ENCODE measurements around the gene INSYN2B.
"Not testable (repeated sequence)": the region's sequence is repeated elsewhere in the genome, so short reads cannot be mapped to it uniquely, and the experiment has no call there.

The INSYN2B gene

DNA sequence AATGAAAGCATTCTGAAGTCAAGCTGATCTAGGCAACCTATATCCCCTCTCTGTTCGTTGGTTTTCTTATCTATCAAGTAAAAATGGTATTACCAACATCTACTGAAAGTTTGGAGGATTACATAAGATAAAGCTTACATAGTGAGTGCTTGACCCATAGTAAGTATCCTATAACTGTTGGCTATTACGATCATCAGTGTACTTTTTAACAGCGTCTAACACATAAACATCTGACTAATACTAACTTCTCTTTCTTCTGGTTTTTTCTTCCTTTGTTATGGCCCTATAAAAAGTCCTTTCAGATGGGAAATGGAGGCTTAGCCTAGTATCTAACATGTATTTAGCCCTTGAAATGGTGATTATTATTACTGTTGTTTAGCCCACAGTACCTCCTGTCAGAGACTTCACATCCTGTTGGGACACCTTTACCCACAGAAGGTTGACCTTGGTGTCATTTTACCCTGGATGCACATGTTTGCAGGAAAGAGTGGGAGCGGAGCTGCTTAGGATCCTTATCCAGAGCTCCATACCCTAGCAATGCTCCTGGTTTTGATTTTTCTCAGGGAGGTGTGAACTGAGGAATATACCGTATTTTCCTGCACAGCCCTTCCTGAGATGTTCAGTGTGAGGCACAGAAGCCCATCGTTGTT, 6.0 kb downstream of the INSYN2B start:
- Histone ChIP-seq H3K4me3 (no peak overlapping the region), H3K27ac (no peak overlapping the region)

DNA sequence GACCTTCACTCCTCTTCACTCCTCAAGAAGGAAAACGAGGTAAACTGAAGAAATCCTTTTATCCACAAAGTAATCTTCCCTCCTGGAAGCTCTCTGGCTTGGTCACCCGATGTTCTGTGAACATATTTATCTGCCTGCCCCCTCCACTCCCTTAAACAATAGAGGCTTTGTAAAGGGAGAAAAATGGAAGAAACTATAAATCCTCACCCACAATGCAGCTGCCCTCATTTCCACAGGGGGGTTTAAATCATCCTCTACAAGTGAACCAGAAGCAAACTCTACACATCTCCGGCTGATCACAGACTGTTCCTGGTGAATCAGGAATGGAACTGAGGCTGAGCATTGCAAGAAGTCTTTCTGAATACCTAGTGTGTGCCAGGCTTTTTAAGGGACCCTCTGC, 7.2 kb downstream of the INSYN2B start:
- H3K27ac ChIP-seq = no peak overlapping the region

GRCh38 chr5:169971780-169972179, 8.5 kb downstream of the INSYN2B start:
- H3K4me3 ChIP-seq = no peak overlapping the region
- peak overlapping the region in 3 of 21 experiments; percentile 33 to 52 (median 48) for H3K27ac ChIP-seq

More for the DNA sequence above, 7.2 kb downstream of the INSYN2B start:
- H3K4me3 ChIP-seq = no peak overlapping the region

GRCh38 chr5:169970911-169971765, 9.2 kb downstream of the INSYN2B start:
- no peak overlapping the region for H3K4me3 ChIP-seq
- H3K27ac ChIP-seq = peak overlapping the region in 3 of 21 experiments; percentile 33 to 52 (median 48)

GRCh38 chr5:169970339-169970738, 10.0 kb downstream of the INSYN2B start:
- peak overlapping the region in 1 of 21 experiments; percentile 45 for H3K27ac ChIP-seq
- H3K4me3 ChIP-seq = no peak overlapping the region

DNA sequence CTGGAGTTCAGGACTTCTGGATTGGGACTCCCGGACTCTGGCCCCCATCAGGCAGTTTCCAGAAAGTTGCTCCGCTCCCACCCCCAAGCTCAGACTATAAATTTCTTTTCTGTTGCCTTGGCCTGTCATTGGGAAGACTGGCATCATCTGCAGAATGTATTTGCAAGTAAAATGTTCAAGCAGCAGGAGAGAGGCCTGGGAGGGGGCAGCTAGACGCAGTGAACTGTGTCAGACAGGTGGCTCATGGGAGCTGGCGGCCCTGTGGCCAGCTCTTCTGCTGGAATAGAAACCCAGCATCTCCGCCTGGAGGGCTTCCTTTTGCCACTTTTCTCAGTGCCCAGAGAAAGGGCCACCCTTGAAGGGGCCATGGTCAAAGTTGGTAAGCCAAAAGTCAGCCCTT, 16.0 kb downstream of the INSYN2B start:
- Histone ChIP-seq H3K27ac (no peak overlapping the region), H3K4me3 (no peak overlapping the region)

GRCh38 chr5:169960659-169961058, 19.6 kb downstream of the INSYN2B start:
- H3K4me3 ChIP-seq = no peak overlapping the region
- H3K27ac ChIP-seq = no peak overlapping the region

- no peak overlapping the region for H3K4me3 ChIP-seq
- H3K27ac ChIP-seq = no peak overlapping the region
Observed at GRCh38 chr5:169958278-169958677, 22.0 kb downstream of the INSYN2B start.

GRCh38 chr5:169956756-169957155, 23.5 kb downstream of the INSYN2B start:
- Histone ChIP-seq H3K4me3 (no peak overlapping the region), H3K27ac (no peak overlapping the region)

DNA sequence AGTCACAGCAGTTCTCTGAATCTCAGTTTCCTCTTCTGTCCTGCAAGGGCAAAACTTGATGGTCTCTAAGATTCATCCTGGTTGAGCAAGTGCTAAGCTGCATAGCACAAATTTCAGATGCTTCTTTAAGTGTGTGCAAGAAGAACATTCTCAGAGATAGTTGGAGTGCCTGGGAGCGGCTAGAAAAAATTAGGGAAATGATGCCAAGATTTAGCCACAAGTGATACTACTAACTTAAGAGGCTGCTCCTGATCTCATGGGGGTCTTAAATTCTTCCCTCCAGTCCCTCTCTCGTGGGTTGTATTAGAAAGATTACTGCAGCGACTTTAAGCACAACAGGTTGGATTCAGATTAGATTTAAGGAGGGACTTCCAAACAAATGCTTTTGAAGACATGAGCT, 24.2 kb downstream of the INSYN2B start:
- Histone ChIP-seq H3K4me3 (no peak overlapping the region), H3K27ac (no peak overlapping the region)

DNA sequence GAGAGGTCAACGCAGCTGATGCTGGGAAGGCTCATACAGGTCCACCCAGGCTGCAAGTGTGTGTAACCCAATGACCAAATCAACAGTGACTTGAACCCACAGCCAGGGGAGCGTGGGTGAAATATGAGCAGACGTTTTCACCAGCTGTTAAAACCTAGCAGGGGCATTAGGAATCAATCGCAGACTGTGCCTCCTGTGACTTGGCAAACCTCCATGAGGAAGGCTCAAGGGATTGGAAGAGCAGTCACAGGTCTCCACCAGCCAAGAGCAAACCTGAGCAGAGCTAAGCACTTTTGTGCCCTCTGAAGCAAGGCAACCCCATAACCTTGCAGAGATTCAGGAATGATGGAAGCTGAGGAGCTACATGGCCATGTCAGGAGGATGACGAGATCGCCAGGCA, 25.5 kb downstream of the INSYN2B start:
- Histone ChIP-seq H3K27ac (no peak overlapping the region), H3K4me3 (no peak overlapping the region)

GRCh38 chr5:169953196-169953595, 27.1 kb downstream of the INSYN2B start:
- not testable (repeated sequence) for H3K4me3 ChIP-seq, H3K27ac ChIP-seq

GRCh38 chr5:169950333-169950732, 30.0 kb downstream of the INSYN2B start:
- no peak overlapping the region for H3K4me3 ChIP-seq
- H3K27ac ChIP-seq = no peak overlapping the region

DNA sequence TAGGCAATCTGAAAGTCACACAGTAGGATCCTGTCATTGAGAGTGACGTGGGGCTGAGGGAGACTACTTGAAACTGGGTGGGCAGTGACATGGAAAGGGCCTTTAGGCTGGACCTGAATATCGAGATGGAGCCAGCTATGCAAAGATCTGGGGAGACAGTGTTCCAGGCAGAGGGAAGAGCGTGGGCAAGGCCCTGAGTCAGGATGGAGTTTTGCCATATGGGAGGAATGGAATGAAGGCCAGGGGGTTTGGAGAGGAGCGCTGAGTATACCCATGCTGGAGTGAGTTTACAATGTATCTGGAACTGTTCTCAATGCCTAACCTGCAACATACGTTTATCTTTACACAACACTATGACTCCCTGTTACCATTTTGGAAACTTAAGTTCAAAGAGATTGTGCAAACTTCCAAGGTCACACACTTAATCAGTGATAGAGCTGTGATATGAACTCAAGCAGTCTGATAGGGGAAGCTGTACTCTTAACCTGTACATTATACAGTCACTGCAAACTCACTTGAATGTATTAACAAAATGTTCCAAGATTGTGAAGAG, 33.5 kb downstream of the INSYN2B start:
- peak overlapping the region in 11 of 21 experiments; percentile 18 to 66 (median 54) for H3K27ac ChIP-seq
- no peak overlapping the region for H3K4me3 ChIP-seq

- Histone ChIP-seq H3K4me3 (no peak overlapping the region), H3K27ac (peak overlapping the region in 17 of 21 experiments; percentile 18 to 82 (median 50))
Observed at GRCh38 chr5:169945831-169946261, 34.4 kb downstream of the INSYN2B start.

- H3K4me3 ChIP-seq = no peak overlapping the region
- H3K27ac ChIP-seq = peak overlapping the region in 11 of 21 experiments; percentile 4 to 82 (median 28)
Observed at GRCh38 chr5:169944922-169945680, 35.2 kb downstream of the INSYN2B start.

GRCh38 chr5:169944115-169944514, 36.2 kb downstream of the INSYN2B start:
- Histone ChIP-seq H3K4me3 (no peak overlapping the region), H3K27ac (peak overlapping the region in 3 of 21 experiments; percentile 2 to 28 (median 27))

GRCh38 chr5:169943026-169943425, 37.3 kb downstream of the INSYN2B start:
- Histone ChIP-seq H3K27ac (no peak overlapping the region), H3K4me3 (no peak overlapping the region)

GRCh38 chr5:169942181-169942580, 38.1 kb downstream of the INSYN2B start:
- Histone ChIP-seq H3K4me3 (no peak overlapping the region), H3K27ac (peak overlapping the region in 2 of 21 experiments; percentile 18 to 28)

- H3K27ac ChIP-seq = no peak overlapping the region
- no peak overlapping the region for H3K4me3 ChIP-seq
Observed at GRCh38 chr5:169941542-169941941, 38.8 kb downstream of the INSYN2B start.

All from skin epidermis (tissue), 12 donors.